ENCODE data around the gene IFT25.

Gene IFT25

DNA sequence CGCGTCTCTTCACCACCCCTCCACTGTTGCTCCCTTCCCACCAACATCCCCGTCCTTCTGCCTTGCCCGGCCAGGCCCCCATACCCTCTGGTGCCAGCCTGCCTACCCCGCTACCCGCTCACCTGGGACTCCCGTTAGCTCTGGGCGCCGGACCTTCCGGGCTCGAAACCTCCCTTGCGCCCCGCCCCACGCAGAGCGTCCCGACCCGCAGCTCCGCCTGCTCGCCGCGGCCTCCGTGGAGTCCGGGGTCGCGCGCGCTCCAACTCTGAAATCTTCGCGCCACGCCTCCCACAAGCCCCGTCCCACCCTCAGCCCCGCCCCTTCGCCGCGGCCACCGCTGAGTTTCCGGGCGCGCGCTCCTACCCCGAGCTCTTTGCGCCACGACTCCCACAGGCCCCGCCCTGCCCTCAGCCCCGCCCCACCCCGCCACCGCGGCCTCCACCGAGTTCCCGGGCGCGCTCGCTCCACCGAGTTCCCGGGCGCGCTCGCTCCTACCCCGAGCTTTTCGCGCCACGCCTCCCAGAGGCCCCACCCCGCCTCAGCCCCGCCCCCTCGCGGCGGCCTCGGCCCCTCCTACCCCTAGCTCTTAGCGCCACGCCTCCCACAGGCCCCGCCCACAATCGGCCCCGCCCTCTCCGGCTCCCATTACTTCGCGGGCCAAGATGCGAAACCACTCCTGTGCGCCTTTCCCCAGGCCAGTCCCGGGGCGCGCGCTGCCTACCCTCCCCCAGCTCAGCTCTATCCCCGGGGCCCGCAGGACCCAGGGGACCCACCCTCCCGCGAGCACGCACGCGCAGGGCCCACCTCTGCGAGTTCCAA, at the start of gene IFT25:
Gene IFT25 (minus strand): TSS at position 267 of the 819 bp plus-strand sequence. CDS start 5,617 bp downstream, outside the sequence.
- Histone ChIP-seq H3K4me1 (ENCODE audit: control insufficient read depth, insufficient read depth, low read length) (peaks cover 5% of the 10 kb centered on the region; the same call in 1 of the 2 replicates), H3K27ac (ENCODE audit: extremely low read depth, low read depth, low read length) (peak within 1 kb of the TSS; percentile 63), H3K4me3 (ENCODE audit: low read depth, low read length) (peak within 1 kb of the TSS; percentile 98), H3K36me3 (ENCODE audit: control insufficient read depth in 2 of 2, insufficient read depth in 1 of 2, low read length in 2 of 2) (peaks cover 0 to 33% of the 10 kb centered on the region in 2 experiments; a peak in 2 of 3 replicates), H3K9me3 (ENCODE audit: control insufficient read depth, insufficient read depth, low read depth, low read length) (no peaks in the 10 kb centered on the region)
- ChIA-PET CTCF (interaction anchor here (0.7 to 2.1 kb wide), 7 partner anchors 9 to 85 kb away, joined by 3 to 12 read pairs (median 5); no protein-coding TSS in a partner anchor), POLR2A (interaction anchor here (0.5 to 1.9 kb wide), 31 partner anchors 8 to 770 kb away, joined by 3 to 20 read pairs (median 4); partner anchors contain the start of genes NDC1, TCEANC2, TMEM59 and TTC4)
- TF ChIP-seq ZNF510 (tag by site-specific recombination; IDR thresholded peaks at IDR 0.05; ENCODE audit: insufficient replicate concordance) (no peak), ZEB2 (tag by site-specific recombination; IDR thresholded peaks at IDR 0.05) (peak; percentile 82), ZNF214 (tag by site-specific recombination; IDR thresholded peaks at IDR 0.05; ENCODE audit: borderline replicate concordance) (no peak), ZNF18 (tag by site-specific recombination; IDR thresholded peaks at IDR 0.05) (peak; percentile 19; the same call in 1 of the 2 replicates), GFI1B (tag by site-specific recombination; IDR thresholded peaks at IDR 0.05) (no peak), PRDM1 (tag by site-specific recombination; IDR thresholded peaks at IDR 0.05) (no peak), RBAK (tag by site-specific recombination; IDR thresholded peaks at IDR 0.05) (no peak), YY2 (tag by site-specific recombination; IDR thresholded peaks at IDR 0.05) (no peak), ZNF610 (tag by site-specific recombination; IDR thresholded peaks at IDR 0.05; ENCODE audit: borderline replicate concordance) (peak; percentile 77; the same call in 1 of the 2 replicates), GLIS2 (tag by site-specific recombination; IDR thresholded peaks at IDR 0.05) (peak; percentile 99), TSHZ1 (tag by site-specific recombination; IDR thresholded peaks at IDR 0.05; ENCODE audit: borderline replicate concordance) (no peak; the same call in 1 of the 2 replicates), ZNF654 (tag by site-specific recombination; IDR thresholded peaks at IDR 0.05; ENCODE audit: low read depth) (no peak), ZNF626 (tag by site-specific recombination; IDR thresholded peaks at IDR 0.05) (no peak), ZNF184 (tag by site-specific recombination; IDR thresholded peaks at IDR 0.05) (no peak), SCRT1 (tag by site-specific recombination; IDR thresholded peaks at IDR 0.05; ENCODE audit: borderline replicate concordance) (no peak), KLF9 (tag by site-specific recombination; IDR thresholded peaks at IDR 0.05; ENCODE audit: low read depth) (peak; percentile 96), PATZ1 (tag by site-specific recombination; IDR thresholded peaks at IDR 0.05) (peak; percentile 73), ZNF138 (tag by site-specific recombination; IDR thresholded peaks at IDR 0.05; ENCODE audit: borderline replicate concordance) (no peak), FEZF1 (tag by site-specific recombination; IDR thresholded peaks at IDR 0.05) (no peak; the same call in 1 of the 2 replicates), ZNF670 (tag by site-specific recombination; IDR thresholded peaks at IDR 0.05; ENCODE audit: low read depth) (no peak), ZNF777 (tag by site-specific recombination; IDR thresholded peaks at IDR 0.05; ENCODE audit: borderline replicate concordance) (0 out of 2 replicates have a peak, but pooled peaks have one; percentile 18), SCRT2 (tag by site-specific recombination; IDR thresholded peaks at IDR 0.05) (peak; percentile 79), KLF7 (tag by site-specific recombination; IDR thresholded peaks at IDR 0.05; ENCODE audit: borderline replicate concordance) (no peak)
- TF ChIP-seq, protein P1, sequence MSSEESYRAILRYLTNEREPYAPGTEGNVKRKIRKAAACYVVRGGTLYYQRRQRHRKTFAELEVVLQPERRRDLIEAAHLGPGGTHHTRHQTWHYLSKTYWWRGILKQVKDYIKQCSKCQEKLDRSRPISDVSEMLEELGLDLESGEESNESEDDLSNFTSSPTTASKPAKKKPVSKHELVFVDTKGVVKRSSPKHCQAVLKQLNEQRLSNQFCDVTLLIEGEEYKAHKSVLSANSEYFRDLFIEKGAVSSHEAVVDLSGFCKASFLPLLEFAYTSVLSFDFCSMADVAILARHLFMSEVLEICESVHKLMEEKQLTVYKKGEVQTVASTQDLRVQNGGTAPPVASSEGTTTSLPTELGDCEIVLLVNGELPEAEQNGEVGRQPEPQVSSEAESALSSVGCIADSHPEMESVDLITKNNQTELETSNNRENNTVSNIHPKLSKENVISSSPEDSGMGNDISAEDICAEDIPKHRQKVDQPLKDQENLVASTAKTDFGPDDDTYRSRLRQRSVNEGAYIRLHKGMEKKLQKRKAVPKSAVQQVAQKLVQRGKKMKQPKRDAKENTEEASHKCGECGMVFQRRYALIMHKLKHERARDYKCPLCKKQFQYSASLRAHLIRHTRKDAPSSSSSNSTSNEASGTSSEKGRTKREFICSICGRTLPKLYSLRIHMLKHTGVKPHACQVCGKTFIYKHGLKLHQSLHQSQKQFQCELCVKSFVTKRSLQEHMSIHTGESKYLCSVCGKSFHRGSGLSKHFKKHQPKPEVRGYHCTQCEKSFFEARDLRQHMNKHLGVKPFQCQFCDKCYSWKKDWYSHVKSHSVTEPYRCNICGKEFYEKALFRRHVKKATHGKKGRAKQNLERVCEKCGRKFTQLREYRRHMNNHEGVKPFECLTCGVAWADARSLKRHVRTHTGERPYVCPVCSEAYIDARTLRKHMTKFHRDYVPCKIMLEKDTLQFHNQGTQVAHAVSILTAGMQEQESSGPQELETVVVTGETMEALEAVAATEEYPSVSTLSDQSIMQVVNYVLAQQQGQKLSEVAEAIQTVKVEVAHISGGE (tag by site-specific recombination; conservative IDR thresholded peaks at IDR 0.05; ENCODE audit: low read depth), result peak; percentile 72

All from HEK293 (cell line).